Sciatic nerve (tissue), 2 donors: ENCODE results near the gene FTSJ3. TPM values are rescaled to one million over a fixed set of nuclear protein-coding genes. Genes with fewer than 3 reads are reported as not detected.
"Not testable (repeated sequence)": the region's sequence is repeated elsewhere in the genome, so short reads cannot be mapped to it uniquely, and the experiment has no call there.

Experiments
- ATAC-seq: fragments of 200-7000 bp; cut with Tn5 transposase; one replicate; pipeline ENCODE4 v1.9.1; 2020; ENCODE audit warnings: mild to moderate bottlenecking, moderate library complexity
- DNase-seq: peaks from one replicate; pipeline ENCODE4 v3.0.0-alpha.2; 2020; ENCODE audit warnings: low spot score
- intact Hi-C: fragments of 100-400 bp; cut with DNase I; formaldehyde crosslinking; loops from one replicate; pipeline ENCODE4 v1.14.2; 2022
- total RNA-seq: library from RNA; stranded (reverse); fragmentation: NEBNext Ultra II Directional; extraction: Animal tissue kit (Norgen Biotek cat#: 25700); gene quantifications from one replicate; pipeline ENCODE4 v1.2.1, GENCODE V29; 2021
- donor health status: DM: no; HTN: no; CAD: no.
- donor health status: DM: no; HTN: no; CAD: no.

The FTSJ3 gene
- total RNA-seq, 1 donor from 2014 or later = 41.9 TPM

DNA sequence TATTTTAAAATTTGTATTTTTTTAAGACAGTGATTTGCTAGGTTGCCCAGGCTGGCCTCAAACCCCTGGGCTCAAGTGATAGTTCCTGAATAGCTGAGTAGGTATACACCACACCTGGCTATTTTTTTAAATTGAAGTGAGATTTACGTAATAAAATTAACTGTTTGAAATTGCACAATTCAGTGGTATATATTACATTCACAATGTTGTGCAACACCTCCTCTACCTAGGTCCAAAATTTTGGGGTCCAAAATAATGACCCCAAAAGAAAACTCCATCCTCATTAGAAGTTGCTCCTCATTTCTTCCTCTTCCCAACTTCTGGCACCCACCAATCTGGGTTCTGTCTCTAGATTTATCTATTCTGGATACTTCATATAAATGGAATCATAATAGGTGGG, 18.0 kb upstream of the FTSJ3 start:
- intact Hi-C loops = no loop called here
- ATAC-seq (no peak), DNase-seq (no peak)

DNA sequence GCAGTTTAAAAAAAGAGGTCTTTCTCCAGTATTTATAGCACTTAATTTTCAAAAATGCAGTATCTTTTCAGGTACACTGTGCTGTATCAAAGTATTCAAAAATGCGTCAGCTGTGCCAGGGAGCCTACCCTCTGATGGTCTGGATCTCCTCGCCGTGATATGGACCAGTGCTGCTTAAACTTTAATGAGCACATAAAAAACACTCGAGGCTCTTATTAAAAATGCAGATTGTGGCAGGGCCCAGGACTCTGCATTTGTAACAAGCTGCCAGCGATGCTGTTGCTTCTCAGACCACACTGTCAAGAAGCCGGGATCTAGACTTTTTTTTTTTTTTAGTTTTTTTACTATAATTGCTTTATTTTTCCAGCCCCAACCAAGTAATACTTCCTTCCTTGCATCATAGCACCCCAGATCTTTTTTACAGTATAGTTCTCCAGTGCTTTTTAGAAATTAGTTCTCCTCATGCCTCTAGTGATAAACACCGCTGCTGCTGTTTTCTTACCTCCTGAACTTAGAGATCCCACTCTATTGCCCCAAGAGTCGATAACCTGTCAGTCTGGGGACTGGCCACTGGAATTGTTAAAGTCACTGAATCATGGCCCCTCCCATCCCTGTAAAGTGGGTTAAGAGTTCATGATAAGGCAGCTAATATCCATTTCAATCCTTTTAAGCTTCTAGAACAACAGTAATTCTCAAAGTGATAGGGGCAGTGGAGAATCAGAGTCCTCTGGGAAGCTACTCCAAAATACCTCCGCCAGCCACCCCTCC, 16.6 kb upstream of the FTSJ3 start:
- intact Hi-C loops = no loop called here
- DNase-seq (no peak), ATAC-seq (no peak)

- intact Hi-C loops, DNase-seq: not testable (repeated sequence)
- peak; percentile 3 for ATAC-seq
Observed at GRCh38 chr17:63843387-63843888, 16.0 kb upstream of the FTSJ3 start.

GRCh38 chr17:63842540-63843386, 15.3 kb upstream of the FTSJ3 start, which contains the start of gene SMARCD2:
Gene SMARCD2, minus strand, starts transcription at chr17:63842685. Its CDS starts 11 bp downstream, at chr17:63842674.
- intact Hi-C loops = no loop called here
- peak; percentile 93 for ATAC-seq
- peak; percentile 99 for DNase-seq

DNA sequence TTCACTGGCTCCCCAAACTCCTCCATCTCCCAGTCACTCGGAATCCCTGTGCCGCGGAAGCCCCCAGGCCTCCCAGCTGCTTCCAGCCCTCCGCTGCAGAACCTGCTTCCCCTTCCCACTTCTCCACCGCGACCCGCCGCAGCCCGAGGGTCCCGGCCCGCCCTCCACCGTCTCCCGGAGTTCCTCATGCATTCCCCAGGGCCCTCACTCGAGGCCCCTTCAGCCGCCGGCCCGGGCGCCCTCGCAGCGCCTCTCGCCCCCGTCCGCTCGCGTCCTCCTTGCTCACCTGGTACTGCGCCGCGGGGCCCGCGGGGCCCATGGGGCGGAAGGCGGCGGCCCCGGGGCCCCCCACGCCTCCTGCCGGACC, 14.7 kb upstream of the FTSJ3 start:
- DNase-seq = peak; percentile 77
- intact Hi-C loops = no loop called here
- ATAC-seq = no peak

- intact Hi-C loops = no loop called here
- ATAC-seq = peak; percentile 0
- peak; percentile 79 for DNase-seq
Observed at GRCh38 chr17:63841350-63842172, 14.1 kb upstream of the FTSJ3 start.

DNA sequence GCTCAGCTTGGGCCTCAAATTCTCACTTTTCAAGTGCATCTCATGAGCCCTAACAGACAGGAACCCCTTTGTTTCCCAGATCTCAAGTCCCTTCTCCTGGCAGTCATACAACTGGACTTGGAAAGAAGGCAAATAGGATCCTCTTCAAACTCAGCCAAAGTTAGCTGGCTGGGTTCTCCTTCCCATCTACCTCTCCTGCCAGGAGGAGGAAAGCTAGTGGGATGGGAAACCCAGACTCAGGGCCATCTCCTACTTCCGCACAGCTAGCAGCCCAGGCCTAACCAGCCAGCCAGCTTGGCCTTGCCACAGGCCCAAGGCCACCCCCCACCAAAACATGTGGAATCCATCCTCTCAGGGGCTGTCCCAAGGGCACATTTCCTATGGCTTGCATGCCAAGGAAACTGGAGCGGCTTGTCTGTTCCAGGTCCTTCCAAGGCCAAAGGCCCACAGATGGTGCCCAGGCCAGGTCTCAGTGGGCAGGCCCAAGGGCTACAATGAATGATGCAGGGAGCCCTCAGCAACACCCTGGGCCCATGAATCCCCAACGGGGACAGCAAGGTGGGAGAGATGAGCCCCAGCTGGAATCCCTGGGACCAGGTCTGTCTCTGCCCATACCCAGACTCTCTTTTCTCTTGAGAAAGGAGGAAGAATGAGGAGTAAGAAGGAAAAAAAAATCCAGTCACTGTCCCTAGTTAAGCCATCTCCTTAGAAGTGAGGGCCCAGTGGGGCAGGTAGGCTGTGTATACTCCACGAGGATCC, 13.3 kb upstream of the FTSJ3 start:
- no peak for DNase-seq
- intact Hi-C loops = no loop called here

GRCh38 chr17:63838631-63839171, 11.2 kb upstream of the FTSJ3 start:
- intact Hi-C loops = no loop called here
- DNase-seq (peak; percentile 91), ATAC-seq (peak; percentile 79)

More for the DNA sequence above, 13.3 kb upstream of the FTSJ3 start:
- peak; percentile 0 for ATAC-seq

GRCh38 chr17:63837962-63838600, 10.6 kb upstream of the FTSJ3 start:
- intact Hi-C loops = no loop called here
- no peak for ATAC-seq
- DNase-seq = no peak

GRCh38 chr17:63837480-63837879, 10.0 kb upstream of the FTSJ3 start:
- ATAC-seq (no peak), DNase-seq (no peak)
- intact Hi-C loops = no loop called here

- DNase-seq = no peak
- no peak for ATAC-seq
- intact Hi-C loops = no loop called here
Observed at GRCh38 chr17:63836811-63837210, 9.3 kb upstream of the FTSJ3 start.

DNA sequence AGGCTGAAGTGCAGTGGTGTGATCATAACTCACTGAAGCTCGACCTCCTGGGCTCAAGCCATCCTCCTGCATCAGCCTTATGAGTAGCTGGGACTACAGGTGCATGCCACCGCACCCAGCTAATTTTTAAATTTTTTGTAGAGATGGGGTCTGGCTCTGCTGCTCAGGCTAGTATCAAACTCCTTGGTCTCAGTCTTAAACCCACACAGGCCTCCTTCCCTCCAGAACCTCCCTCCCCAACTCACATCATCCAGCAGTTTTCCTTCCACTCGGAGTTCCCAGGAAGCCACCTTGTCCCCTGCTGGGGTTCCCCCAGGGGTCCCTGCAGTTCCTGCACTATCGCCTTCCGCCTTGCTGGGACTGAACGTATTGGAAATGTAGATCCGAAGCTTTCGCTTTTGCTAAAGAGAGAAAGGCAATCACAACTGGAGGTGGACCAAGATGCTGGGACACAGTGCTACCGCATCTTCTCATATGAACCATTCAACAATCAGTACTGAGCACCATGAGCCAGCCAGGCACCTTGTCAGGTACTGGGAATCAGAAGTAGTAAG, 7.8 kb upstream of the FTSJ3 start:
- intact Hi-C loops = no loop called here
- ATAC-seq (no peak), DNase-seq (no peak)

- DNase-seq = no peak
- no peak for ATAC-seq
- intact Hi-C loops = no loop called here
Observed at GRCh38 chr17:63834431-63835166, 7.1 kb upstream of the FTSJ3 start.

DNA sequence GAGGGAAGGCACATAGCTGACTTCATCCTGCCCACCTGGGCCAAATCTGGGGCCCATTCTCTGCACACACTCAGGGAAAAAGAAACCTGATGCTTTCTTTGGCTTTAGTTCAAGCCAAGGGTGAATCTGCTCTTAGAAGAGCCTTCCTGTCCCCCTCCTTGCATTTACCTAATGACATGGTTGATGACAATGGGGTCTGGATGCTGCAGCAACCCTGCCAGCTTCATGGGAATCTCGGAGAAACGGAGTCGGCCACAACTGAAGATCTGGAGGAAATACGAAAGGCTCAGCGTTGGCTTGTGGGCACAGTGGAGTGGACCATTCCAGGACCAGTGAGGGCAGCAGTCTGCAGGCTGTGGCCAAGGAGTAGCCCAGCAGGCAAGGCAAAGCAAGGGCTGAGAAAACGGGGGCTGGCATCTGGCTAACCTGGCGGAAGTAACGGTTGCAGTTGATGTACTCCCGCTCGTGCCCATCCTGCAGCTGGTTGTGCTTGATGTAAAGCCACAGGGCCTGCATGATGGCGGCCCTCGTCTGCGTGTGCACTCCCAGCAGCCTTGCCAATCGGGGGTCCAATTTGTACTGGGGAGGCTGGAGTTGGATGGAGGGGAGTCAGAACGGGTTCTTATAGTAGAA, 6.4 kb upstream of the FTSJ3 start:
- DNase-seq = no peak

GRCh38 chr17:63833026-63833740, 5.7 kb upstream of the FTSJ3 start:
- DNase-seq (no peak), ATAC-seq (no peak)
- intact Hi-C loops = no loop called here

More for the DNA sequence above, 6.4 kb upstream of the FTSJ3 start:
- intact Hi-C loops = no loop called here
- ATAC-seq = no peak

DNA sequence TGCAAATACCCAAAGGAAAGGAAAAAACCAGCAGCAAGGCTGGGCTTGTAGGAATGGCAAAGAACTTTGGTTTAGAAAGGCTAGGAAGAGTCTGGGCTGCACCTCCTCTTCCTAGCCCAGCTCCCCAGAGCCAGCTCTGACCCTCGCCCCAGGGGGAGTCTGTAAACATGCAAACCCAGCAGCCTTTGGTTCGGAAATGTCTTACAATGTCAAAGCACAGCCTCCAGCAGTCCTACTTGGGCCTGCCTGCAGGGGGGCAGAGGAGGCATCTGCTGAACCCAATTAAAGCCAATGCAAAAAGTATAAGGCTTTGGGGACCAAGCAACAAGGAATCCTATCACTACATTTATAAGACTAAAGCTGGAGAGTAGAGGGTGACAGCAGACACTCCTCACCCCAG, 5.0 kb upstream of the FTSJ3 start:
- intact Hi-C loops = no loop called here
- ATAC-seq = no peak

More for the DNA sequence above, 5.0 kb upstream of the FTSJ3 start:
- DNase-seq = no peak
